RWPE2 (cell line): ENCODE results near the gene ANKRD52.

Experiments
- ATAC-seq: fragments of 200-7000 bp; cut with Tn5 transposase; 3 replicates; pipeline ENCODE4 v1.9.1; 2021; ENCODE audit warnings: low read depth
- DNase-seq: peaks from one replicate; pipeline ENCODE4 v3.0.0-alpha.2; 2020; ENCODE audit warnings: low spot score
- H3K27ac ChIP-seq: fragments of 450-650 bp; 2 replicates; pipeline ENCODE4 v1.5.1; 2017; ENCODE audit warnings: mild to moderate bottlenecking; ENCODE audit not compliant: poor library complexity, severe bottlenecking
- H3K27me3 ChIP-seq: fragments of 250-450 bp; sonication (Bioruptor Pico); 2 replicates; pipeline ENCODE4 v1.5.1; 2021; ENCODE audit warnings: mild to moderate bottlenecking, moderate library complexity; ENCODE audit not compliant: insufficient read depth, poor library complexity, severe bottlenecking
- H3K36me3 ChIP-seq: fragments of 250-450 bp; sonication (Bioruptor Pico); 2 replicates; pipeline ENCODE4 v1.5.1; 2020; ENCODE audit warnings: low read depth, mild to moderate bottlenecking, moderate library complexity
- H3K4me1 ChIP-seq: fragments of 250-450 bp; sonication (Bioruptor Pico); 2 replicates; pipeline ENCODE4 v1.5.1; 2021; ENCODE audit warnings: mild to moderate bottlenecking, moderate library complexity; ENCODE audit not compliant: insufficient read depth, poor library complexity, severe bottlenecking
- H3K4me3 ChIP-seq: fragments of 250-450 bp; sonication (Bioruptor Pico); 2 replicates; pipeline ENCODE4 v1.5.1; 2021; ENCODE audit warnings: mild to moderate bottlenecking, moderate library complexity; ENCODE audit not compliant: severe bottlenecking
- H3K9me3 ChIP-seq: fragments of 250-450 bp; sonication (Bioruptor Pico); 2 replicates; pipeline ENCODE4 v1.5.1; 2021; ENCODE audit warnings: mild to moderate bottlenecking, moderate library complexity; ENCODE audit not compliant: severe bottlenecking
- CTCF ChIP-seq: fragments of 450-650 bp; IDR thresholded peaks from one replicate; pipeline ENCODE4 v1.5.1; 2017; ENCODE audit warnings: mild to moderate bottlenecking, moderate library complexity; ENCODE audit not compliant: poor library complexity, severe bottlenecking

The ANKRD52 gene

GRCh38 chr12:56241424-56242303, 16.5 kb downstream of the ANKRD52 start:
- H3K4me3 ChIP-seq: no peak overlapping the region
- H3K27me3 ChIP-seq: no peaks in the 10 kb centered on the region
- TF ChIP-seq CTCF: no peak
- peaks cover 68% of the 10 kb centered on the region for H3K36me3 ChIP-seq
- H3K4me1 ChIP-seq: no peaks in the 10 kb centered on the region
- no peak overlapping the region for H3K27ac ChIP-seq
- ATAC-seq (no peak), DNase-seq (no peak)
- H3K9me3 ChIP-seq: no peaks in the 10 kb centered on the region

GRCh38 chr12:56237552-56237951, 20.6 kb downstream of the ANKRD52 start:
- H3K9me3 ChIP-seq: no peaks in the 10 kb centered on the region
- no peak overlapping the region for H3K4me3 ChIP-seq
- ATAC-seq: no peak
- DNase-seq: no peak
- H3K4me1 ChIP-seq: no peaks in the 10 kb centered on the region
- H3K27me3 ChIP-seq: no peaks in the 10 kb centered on the region
- TF ChIP-seq CTCF: no peak
- H3K27ac ChIP-seq: no peak overlapping the region
- peaks cover 30% of the 10 kb centered on the region for H3K36me3 ChIP-seq

- no peak for ATAC-seq
- Histone ChIP-seq H3K36me3 (peaks cover 25% of the 10 kb centered on the region), H3K4me3 (no peak overlapping the region), H3K27me3 (no peaks in the 10 kb centered on the region), H3K9me3 (no peaks in the 10 kb centered on the region), H3K27ac (no peak overlapping the region), H3K4me1 (no peaks in the 10 kb centered on the region)
- no peak for DNase-seq
- TF ChIP-seq CTCF: no peak
Observed at GRCh38 chr12:56236985-56237384, 21.2 kb downstream of the ANKRD52 start.

- Histone ChIP-seq H3K4me3 (no peak overlapping the region), H3K36me3 (peaks cover 17% of the 10 kb centered on the region), H3K27ac (no peak overlapping the region), H3K4me1 (no peaks in the 10 kb centered on the region), H3K9me3 (no peaks in the 10 kb centered on the region), H3K27me3 (no peaks in the 10 kb centered on the region)
- TF ChIP-seq CTCF: no peak
- DNase-seq (no peak), ATAC-seq (no peak)
Observed at GRCh38 chr12:56236091-56236490, 22.1 kb downstream of the ANKRD52 start.
